Brain microvascular endothelial cell (primary cell): ENCODE data around the gene U2AF2.

Experiments
- DNase-seq: peaks from one replicate; pipeline ENCODE4 v3.0.0-alpha.2; 2020
- H3K27ac ChIP-seq: fragments of 250-450 bp; sonication (Bioruptor Pico); 2 replicates; pipeline ENCODE4 v1.5.1; 2020; ENCODE audit warnings: mild to moderate bottlenecking, moderate library complexity
- H3K27me3 ChIP-seq: fragments of 250-450 bp; sonication (Bioruptor Pico); replicated peaks from 2 replicates; pipeline ENCODE4 v1.5.1; 2020; ENCODE audit warnings: mild to moderate bottlenecking
- H3K36me3 ChIP-seq: fragments of 250-450 bp; sonication (Bioruptor Pico); replicated peaks from 2 replicates; pipeline ENCODE4 v1.5.1; 2020; ENCODE audit warnings: mild to moderate bottlenecking
- H3K4me3 ChIP-seq: 2 replicates; pipeline ENCODE4 v1.5.1; 2011; ENCODE audit warnings: low read depth, mild to moderate bottlenecking, control low read depth, low read length, moderate library complexity
- CTCF ChIP-seq: IDR thresholded peaks from 2 replicates; pipeline ENCODE4 v1.5.1; 2011; ENCODE audit warnings: low read depth, mild to moderate bottlenecking, moderate library complexity, low read length, control low read depth, inconsistent platforms; ENCODE audit errors: missing control alignments
- in situ Hi-C: cut with HindIII; loops from 2 replicates; pipeline ENCODE4 v1.10.0; 2017; ENCODE audit warnings: low sequenced_read_pairs, low pct_ligation_motif_present

Gene U2AF2

DNA sequence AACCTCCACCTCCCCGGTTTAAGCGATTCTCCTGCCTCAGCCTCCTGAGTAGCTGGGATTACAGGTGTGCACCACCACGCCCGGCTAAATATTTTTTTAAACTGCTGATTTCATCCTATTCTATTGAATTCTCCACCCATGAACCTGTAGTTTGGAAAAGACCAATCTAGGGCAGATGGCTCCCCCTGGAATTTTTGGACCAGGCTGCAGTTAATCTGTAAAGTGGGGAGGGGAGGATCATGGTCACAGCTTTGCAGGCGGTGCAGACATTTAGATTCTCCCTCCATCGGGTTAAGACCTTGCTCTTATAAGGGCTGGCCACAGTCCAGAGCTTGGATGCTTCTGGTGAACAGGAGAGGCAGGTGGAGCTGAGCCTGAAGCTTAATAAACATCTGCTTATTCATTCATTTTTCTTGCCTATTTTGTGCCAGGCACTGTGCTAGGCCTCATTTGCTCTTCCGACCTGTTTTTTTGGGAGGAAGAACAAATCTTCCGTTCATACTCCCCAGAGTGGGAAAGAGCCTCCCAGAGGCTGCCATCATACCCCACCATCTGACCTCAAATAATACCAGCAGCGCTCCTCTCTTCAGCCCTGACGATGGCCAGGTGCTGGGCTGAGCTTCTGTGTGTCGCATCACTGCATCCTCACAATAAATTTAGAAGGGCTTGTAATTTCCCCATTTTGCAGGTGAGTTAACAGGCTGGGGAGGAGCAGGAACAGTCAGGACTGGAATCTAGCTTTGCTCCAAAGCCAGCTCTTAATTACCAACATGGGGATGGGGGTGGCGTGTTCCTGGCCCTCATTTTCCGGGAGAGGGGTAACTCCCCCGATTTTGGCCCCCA lies 7.7 kb upstream of the U2AF2 start:
- in situ Hi-C loops, result no loop called here
- H3K27ac ChIP-seq, result no peak overlapping the region
- peaks cover 8% of the 10 kb centered on the region for H3K36me3 ChIP-seq
- H3K27me3 ChIP-seq, result no peaks in the 10 kb centered on the region
- no peak for DNase-seq
- TF ChIP-seq CTCF, result no peak
- H3K4me3 ChIP-seq, result peak overlapping the region; percentile 70

- peak within 1 kb of the TSS; percentile 70 for H3K4me3 ChIP-seq
- peak within 1 kb of the TSS; percentile 70 for H3K27ac ChIP-seq
- peak; percentile 60 for DNase-seq
- TF ChIP-seq CTCF, result no peak
- H3K27me3 ChIP-seq, result no peaks in the 10 kb centered on the region
- in situ Hi-C loops, result no loop called here
- H3K36me3 ChIP-seq, result peaks cover 8% of the 10 kb centered on the region
These were observed 6.9 kb upstream of the U2AF2 start, which contains the start of gene CCDC106 for GRCh38 chr19:55647732-55648584. TSS of gene CCDC106 (plus strand) at chr19:55648212. CDS start at chr19:55649047, 835 bp downstream.

DNA sequence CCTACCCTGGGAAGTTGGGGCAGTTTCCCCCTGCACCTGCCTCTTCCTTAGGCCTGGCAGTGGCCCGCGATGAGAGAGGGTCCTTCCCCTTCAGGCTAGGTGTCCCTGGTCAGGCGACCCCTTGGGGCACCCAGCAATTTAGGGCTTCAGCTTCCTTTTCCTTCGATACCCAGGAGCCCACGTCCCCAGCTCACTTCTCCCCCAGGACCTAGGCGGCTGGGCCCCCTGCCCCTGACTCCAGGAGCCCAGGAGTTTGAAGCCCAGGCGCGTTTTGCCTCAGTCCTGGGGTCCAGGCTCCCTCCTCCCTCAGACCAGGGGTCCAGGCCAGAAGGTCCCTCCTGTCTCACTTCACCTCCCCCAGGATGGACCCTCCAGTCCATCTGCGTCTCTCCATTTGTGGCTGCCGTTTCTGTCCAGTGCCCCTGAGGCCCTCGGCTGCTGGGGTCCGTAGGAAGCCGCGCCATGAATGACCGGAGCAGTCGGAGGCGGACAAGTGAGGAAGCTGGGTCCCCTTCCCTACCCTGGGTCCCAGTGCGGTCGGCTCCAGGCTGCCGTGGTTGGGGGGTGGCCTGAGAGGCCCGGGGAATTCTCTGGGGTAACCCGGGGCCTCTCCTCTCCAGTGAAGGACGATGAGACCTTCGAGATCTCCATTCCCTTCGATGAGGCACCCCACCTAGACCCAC lies 6.1 kb upstream of the U2AF2 start:
- Histone ChIP-seq H3K36me3 (peaks cover 8% of the 10 kb centered on the region), H3K4me3 (peak overlapping the region; percentile 70), H3K27ac (no peak overlapping the region), H3K27me3 (no peaks in the 10 kb centered on the region)
- TF ChIP-seq CTCF, result no peak
- in situ Hi-C loops, result no loop called here
- no peak for DNase-seq

- Histone ChIP-seq H3K27ac (no peak overlapping the region), H3K27me3 (no peaks in the 10 kb centered on the region), H3K36me3 (peaks cover 8% of the 10 kb centered on the region), H3K4me3 (no peak overlapping the region)
- in situ Hi-C loops, result no loop called here
- no peak for TF ChIP-seq CTCF
- DNase-seq, result no peak
These were observed 5.3 kb upstream of the U2AF2 start for GRCh38 chr19:55649268-55650125.

- Histone ChIP-seq H3K27me3 (no peaks in the 10 kb centered on the region), H3K27ac (no peak overlapping the region), H3K4me3 (no peak overlapping the region), H3K36me3 (peaks cover 4% of the 10 kb centered on the region)
- no peak for TF ChIP-seq CTCF
- in situ Hi-C loops, result no loop called here
- DNase-seq, result no peak
These were observed 4.7 kb upstream of the U2AF2 start for GRCh38 chr19:55650126-55650557.
